Tibial artery (tissue), 4 donors: ENCODE data around the gene TTC28.
"Not testable (repeated sequence)": the region's sequence is repeated elsewhere in the genome, so short reads cannot be mapped to it uniquely, and the experiment has no call there.

Experiments used
- DNase-seq, 2 donors: peaks; one replicate each; pipeline ENCODE4 v3.0.0-alpha.2; 2019
- H3K27ac ChIP-seq, 2 donors: fragments of 200-600 bp; sonication (generic) in 1 of 2; 1 replicate in 1 of 2; 2 replicates in 1 of 2; pipeline ENCODE4 v1.5.1; 2018 to 2019; ENCODE audit warnings: mild to moderate bottlenecking in 1 of 2
- H3K27me3 ChIP-seq, 2 donors: fragments of 200-600 bp; sonication (generic) in 1 of 2; one replicate each; pipeline versions ENCODE4 v1.5.1 to v1.6.0; 2016 to 2019
- H3K36me3 ChIP-seq, 3 donors: fragments of 200-600 bp; sonication (generic) in 2 of 3; one replicate each; pipeline ENCODE4 v1.5.1; 2016 to 2019; ENCODE audit warnings: mild to moderate bottlenecking in 2 of 3
- H3K4me1 ChIP-seq, 4 donors: fragments of 200-600 bp; sonication (generic) in 2 of 4; 1 replicate in 3 of 4; 2 replicates in 1 of 4; pipeline ENCODE4 v1.5.1; 2016 to 2019
- H3K4me3 ChIP-seq, 2 donors: fragments of 200-600 bp; sonication (generic) in 1 of 2; 1 replicate in 1 of 2; 2 replicates in 1 of 2; pipeline ENCODE4 v1.5.1; 2018 to 2019; ENCODE audit warnings: mild to moderate bottlenecking in 2 of 2
- H3K9me3 ChIP-seq, 3 donors: fragments of 200-600 bp; sonication (generic) in 1 of 3; one replicate each; pipeline ENCODE4 v1.5.1; 2016 to 2019
- intact Hi-C: fragments of 100-400 bp; cut with DNase I; formaldehyde crosslinking; loops from one replicate; pipeline ENCODE4 v1.15.0; 2023; ENCODE audit warnings: low total_unique reads
- TF ChIP-seq, protein P1 (sequence below), 2 experiments: fragments of 200-600 bp in 1 of 2; fragments of 450-650 bp in 1 of 2; IDR thresholded peaks; one replicate each; pipeline ENCODE4 v1.5.1; 2017 to 2019; ENCODE audit warnings: antibody characterized with exemption in 2 of 2, mild to moderate bottlenecking in 1 of 2, moderate library complexity in 1 of 2

TTC28 gene

DNA sequence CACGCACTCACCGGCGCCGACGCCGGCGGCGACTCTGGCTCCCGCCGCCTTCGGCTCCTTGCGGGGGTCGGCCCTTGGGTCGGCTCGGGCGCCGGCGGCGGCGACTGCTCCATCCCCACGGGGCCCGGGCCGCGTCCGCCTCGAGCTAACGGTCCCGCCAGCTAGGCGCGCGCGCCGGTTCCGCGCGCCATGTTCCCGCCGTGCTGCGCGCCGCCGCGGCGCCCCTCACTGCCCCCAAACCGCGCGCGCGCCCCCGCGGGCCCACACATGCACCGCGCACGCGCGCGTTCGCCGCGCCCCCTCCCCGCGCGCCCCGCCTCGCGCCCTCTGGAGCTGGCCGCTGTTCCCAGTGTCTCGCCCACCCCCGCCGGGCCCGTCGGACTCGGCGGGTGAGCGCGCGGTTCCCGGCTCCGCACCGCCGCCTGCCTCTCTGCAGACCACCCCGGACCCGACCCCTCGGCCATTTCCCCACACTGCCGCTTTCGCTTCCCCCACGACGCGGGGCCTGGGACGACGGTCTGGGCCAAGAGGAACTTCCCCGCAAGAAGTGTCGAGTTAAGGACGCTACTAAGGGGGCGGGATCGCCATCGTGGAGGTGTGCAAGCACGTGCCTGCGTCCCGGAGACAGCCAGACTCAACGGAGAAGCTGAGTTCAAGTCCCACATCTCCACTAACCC is at the start of gene TTC28:
Gene TTC28, minus strand, starts transcription at position 230 of the 677 bp plus-strand sequence. Its CDS starts 117 bp downstream, at position 113.
- intact Hi-C loops: loop anchor here (10.0 kb wide), 1 partner anchor 65 kb away; the partner anchor contains the start of genes CHEK2 and HSCB
- Histone ChIP-seq H3K4me1 (peaks cover 0 to 15% (median 3%) of the 10 kb centered on the region in 4 donors), H3K4me3 (peak within 1 kb of the TSS; percentile 82 to 90), H3K27ac (peak within 1 kb of the TSS; percentile 68 to 71)
- DNase-seq: peak; percentile 82 to 87
- not testable (repeated sequence) for H3K36me3 ChIP-seq, H3K27me3 ChIP-seq, H3K9me3 ChIP-seq

DNA sequence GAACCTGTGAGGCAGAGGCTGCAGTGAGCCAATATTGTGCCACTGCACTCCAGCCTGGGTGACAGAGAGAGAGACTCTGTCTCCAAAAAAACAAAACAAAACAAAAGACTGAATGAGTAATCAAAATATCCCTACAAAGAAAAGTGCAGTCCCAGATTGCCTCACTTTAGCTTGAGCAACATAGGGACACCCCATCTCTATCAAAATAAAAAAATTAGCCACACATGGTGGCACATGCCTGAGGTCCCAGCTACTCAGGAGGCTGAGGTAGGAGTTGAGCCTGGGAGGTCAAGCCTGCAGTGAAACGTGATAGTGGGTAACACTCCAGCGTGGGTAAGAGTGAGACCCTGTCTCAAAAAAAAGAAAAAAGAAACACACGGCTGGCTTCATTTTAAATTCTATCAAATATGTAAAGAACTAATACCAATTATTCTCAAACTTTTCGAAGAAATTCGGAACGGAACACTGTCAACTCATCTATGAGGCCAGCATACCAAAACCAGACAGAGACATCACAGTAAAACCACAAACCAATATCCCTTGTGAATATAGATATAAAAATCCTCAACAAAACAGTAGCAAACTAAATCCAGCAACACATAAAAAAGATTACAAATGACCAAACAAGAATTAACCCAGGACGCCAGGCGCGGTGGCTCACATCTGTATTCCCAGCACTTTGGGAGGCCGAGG is 49.1 kb upstream of the TTC28 start:
- no peaks in the 10 kb centered on the region for H3K27me3 ChIP-seq
- H3K4me3 ChIP-seq: no peak overlapping the region
- no peak for DNase-seq
- no peaks in the 10 kb centered on the region for H3K9me3 ChIP-seq
- TF ChIP-seq, protein P1, sequence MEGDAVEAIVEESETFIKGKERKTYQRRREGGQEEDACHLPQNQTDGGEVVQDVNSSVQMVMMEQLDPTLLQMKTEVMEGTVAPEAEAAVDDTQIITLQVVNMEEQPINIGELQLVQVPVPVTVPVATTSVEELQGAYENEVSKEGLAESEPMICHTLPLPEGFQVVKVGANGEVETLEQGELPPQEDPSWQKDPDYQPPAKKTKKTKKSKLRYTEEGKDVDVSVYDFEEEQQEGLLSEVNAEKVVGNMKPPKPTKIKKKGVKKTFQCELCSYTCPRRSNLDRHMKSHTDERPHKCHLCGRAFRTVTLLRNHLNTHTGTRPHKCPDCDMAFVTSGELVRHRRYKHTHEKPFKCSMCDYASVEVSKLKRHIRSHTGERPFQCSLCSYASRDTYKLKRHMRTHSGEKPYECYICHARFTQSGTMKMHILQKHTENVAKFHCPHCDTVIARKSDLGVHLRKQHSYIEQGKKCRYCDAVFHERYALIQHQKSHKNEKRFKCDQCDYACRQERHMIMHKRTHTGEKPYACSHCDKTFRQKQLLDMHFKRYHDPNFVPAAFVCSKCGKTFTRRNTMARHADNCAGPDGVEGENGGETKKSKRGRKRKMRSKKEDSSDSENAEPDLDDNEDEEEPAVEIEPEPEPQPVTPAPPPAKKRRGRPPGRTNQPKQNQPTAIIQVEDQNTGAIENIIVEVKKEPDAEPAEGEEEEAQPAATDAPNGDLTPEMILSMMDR (IDR thresholded peaks at IDR 0.05): no peak
- no peak overlapping the region for H3K27ac ChIP-seq
- H3K36me3 ChIP-seq: no peaks in the 10 kb centered on the region
- intact Hi-C loops: no loop called here
- H3K4me1 ChIP-seq: no peaks in the 10 kb centered on the region

DNA sequence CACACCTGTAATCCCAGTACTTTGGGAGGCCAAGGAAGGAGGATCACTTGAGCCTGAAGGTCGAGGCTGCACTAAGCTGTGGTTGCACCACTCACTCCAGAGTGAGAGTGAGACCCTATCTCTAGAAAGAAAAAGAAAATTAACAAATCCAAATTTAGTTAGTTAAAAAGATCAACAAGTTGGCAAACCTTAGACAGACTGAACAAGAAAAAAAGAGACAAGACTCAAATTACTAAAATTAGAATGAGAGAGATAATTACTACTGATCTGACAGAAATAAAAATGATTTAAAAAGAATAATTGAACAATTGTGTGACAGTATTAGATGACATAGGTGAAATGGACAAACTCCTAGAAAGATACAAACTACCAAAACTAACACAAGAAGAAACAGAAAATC is 48.4 kb upstream of the TTC28 start:
- DNase-seq: no peak
- H3K27ac ChIP-seq: no peak overlapping the region
- TF ChIP-seq, protein P1 (IDR thresholded peaks at IDR 0.05): no peak
- no peak overlapping the region for H3K4me3 ChIP-seq
- H3K9me3 ChIP-seq: no peaks in the 10 kb centered on the region
- intact Hi-C loops: no loop called here
- H3K4me1 ChIP-seq: no peaks in the 10 kb centered on the region
- H3K36me3 ChIP-seq: no peaks in the 10 kb centered on the region
- H3K27me3 ChIP-seq: no peaks in the 10 kb centered on the region

DNA sequence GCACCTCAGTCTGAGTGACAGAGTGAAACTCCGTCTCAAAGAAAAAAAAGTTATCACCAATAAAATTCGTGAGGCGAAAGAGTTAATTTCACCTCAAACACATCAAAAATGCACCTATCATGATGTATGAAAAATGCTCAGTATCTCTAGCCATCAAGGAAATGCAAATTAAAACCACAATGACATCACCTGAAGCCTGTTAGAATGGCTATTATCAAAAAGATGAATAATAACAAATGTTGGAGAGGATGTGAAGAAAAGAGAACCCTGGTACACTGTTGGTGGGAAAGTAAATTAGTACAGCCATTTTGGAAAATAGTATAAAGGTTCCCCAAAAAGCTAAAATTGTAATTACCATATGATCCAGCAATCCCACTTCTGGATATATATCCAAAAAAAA is 38.4 kb upstream of the TTC28 start:
- Histone ChIP-seq H3K27ac (no peak overlapping the region), H3K9me3 (no peaks in the 10 kb centered on the region), H3K27me3 (no peaks in the 10 kb centered on the region), H3K4me1 (no peaks in the 10 kb centered on the region), H3K36me3 (no peaks in the 10 kb centered on the region), H3K4me3 (no peak overlapping the region)
- DNase-seq: no peak
- intact Hi-C loops: no loop called here
- TF ChIP-seq, protein P1 (IDR thresholded peaks at IDR 0.05): no peak

DNA sequence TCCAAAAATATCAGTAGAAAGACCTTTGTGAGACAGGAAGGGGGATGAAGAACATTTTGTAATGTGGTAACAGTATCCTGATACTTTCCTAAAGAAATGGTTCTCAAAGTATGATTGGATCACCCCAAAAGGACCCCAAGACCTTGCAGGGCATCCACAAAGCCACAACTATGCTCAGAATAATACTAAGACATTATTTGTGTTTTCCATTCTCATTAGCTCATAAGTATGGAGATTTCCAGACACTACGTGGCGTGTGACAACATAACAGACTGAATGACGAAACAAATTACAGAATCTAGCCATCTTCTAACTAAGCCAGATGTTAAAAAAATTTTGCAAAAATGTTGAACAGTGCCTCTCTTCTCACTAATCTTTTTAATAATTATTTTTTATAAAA is 37.0 kb upstream of the TTC28 start:
- H3K9me3 ChIP-seq: no peaks in the 10 kb centered on the region
- intact Hi-C loops: no loop called here
- H3K27ac ChIP-seq: no peak overlapping the region
- no peak overlapping the region for H3K4me3 ChIP-seq
- TF ChIP-seq, protein P1 (IDR thresholded peaks at IDR 0.05): no peak
- H3K4me1 ChIP-seq: peaks cover 0 to 9% (median 1%) of the 10 kb centered on the region in 4 donors
- no peaks in the 10 kb centered on the region for H3K27me3 ChIP-seq
- H3K36me3 ChIP-seq: no peaks in the 10 kb centered on the region
- DNase-seq: no peak

DNA sequence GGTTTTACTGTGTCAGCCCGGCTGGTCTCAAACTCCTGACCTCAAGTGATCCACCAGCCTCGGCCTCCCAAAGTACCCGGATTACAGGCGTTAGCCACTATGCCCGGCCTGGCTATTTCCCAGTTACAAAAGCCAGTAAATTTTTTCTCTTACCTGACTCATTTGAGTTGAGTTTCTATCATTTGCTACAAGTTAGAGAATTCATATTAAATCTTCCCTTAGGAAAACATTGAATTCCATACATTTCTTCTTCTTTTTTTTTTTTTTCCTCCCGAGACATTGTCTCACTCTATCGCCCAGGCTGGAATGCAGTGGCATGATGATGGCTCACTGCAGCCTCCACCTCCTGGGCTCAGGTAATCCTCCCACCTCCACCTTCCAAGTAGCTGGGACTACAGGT is 36.0 kb upstream of the TTC28 start:
- Histone ChIP-seq H3K4me3 (no peak overlapping the region), H3K36me3 (no peaks in the 10 kb centered on the region), H3K27me3 (no peaks in the 10 kb centered on the region), H3K4me1 (peaks cover 0 to 15% (median 5%) of the 10 kb centered on the region in 4 donors), H3K27ac (no peak overlapping the region), H3K9me3 (no peaks in the 10 kb centered on the region)
- intact Hi-C loops: no loop called here
- TF ChIP-seq, protein P1 (IDR thresholded peaks at IDR 0.05): no peak
- DNase-seq: no peak
